ENCODE measurements around the gene UTP20. TPM values are rescaled to one million over a fixed set of nuclear protein-coding genes. Genes with fewer than 3 reads are reported as not detected.

UTP20 gene
- total RNA-seq, 1 donor from 2014 or later = 12.1 TPM

GRCh38 chr12:101267111-101267510 lies 12.8 kb upstream of the UTP20 start:
- Mint-ChIP-seq H3K27ac (ENCODE audit: unreplicated experiment) (no peak overlapping the region), H3K27me3 (ENCODE audit: unreplicated experiment) (peaks cover 2% of the 10 kb centered on the region), H3K9me3 (ENCODE audit: unreplicated experiment) (no peaks in the 10 kb centered on the region), H3K4me3 (ENCODE audit: unreplicated experiment) (no peak overlapping the region), H3K36me3 (ENCODE audit: unreplicated experiment) (no peaks in the 10 kb centered on the region), H3K4me1 (ENCODE audit: low read depth, unreplicated experiment) (peaks cover 2% of the 10 kb centered on the region)
- no peak for DNase-seq
- TF ChIP-seq CTCF (IDR thresholded peaks at IDR 0.05; ENCODE audit: partially characterized antibody, unreplicated experiment) = no peak

DNA sequence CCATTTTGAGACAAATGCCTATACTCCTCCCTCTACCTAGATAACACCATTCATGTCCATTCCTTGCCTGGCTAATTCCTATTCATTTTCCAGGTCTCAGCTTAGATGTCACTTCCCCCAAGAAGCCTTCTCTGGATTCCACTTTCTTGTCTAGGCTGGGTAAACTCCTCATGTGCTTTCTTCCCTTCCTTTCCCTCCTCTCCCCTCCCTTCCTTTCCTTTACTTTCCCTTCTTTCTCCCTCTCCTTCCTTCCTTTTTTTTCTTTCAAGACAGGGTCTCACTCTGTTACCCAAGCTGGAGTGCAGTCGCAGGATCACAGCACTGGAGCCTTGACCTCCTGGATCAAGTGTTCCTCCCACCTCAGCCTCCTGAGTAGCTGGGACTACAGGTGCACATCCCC lies 3.5 kb upstream of the UTP20 start:
- no peaks in the 10 kb centered on the region for H3K9me3 Mint-ChIP-seq (ENCODE audit: unreplicated experiment)

GRCh38 chr12:101277443-101277842 lies 2.5 kb upstream of the UTP20 start:
- Mint-ChIP-seq H3K27ac (ENCODE audit: unreplicated experiment) (no peak overlapping the region), H3K36me3 (ENCODE audit: unreplicated experiment) (no peaks in the 10 kb centered on the region), H3K4me3 (ENCODE audit: unreplicated experiment) (no peak overlapping the region), H3K4me1 (ENCODE audit: low read depth, unreplicated experiment) (no peaks in the 10 kb centered on the region), H3K9me3 (ENCODE audit: unreplicated experiment) (no peaks in the 10 kb centered on the region), H3K27me3 (ENCODE audit: unreplicated experiment) (peaks cover 6% of the 10 kb centered on the region)
- TF ChIP-seq CTCF (IDR thresholded peaks at IDR 0.05; ENCODE audit: partially characterized antibody, unreplicated experiment) = no peak
- DNase-seq = no peak

More for the DNA sequence above, 3.5 kb upstream of the UTP20 start:
- Mint-ChIP-seq H3K36me3 (ENCODE audit: unreplicated experiment) (no peaks in the 10 kb centered on the region), H3K4me1 (ENCODE audit: low read depth, unreplicated experiment) (no peaks in the 10 kb centered on the region), H3K27ac (ENCODE audit: unreplicated experiment) (no peak overlapping the region), H3K4me3 (ENCODE audit: unreplicated experiment) (no peak overlapping the region), H3K27me3 (ENCODE audit: unreplicated experiment) (peaks cover 6% of the 10 kb centered on the region)
- no peak for TF ChIP-seq CTCF (IDR thresholded peaks at IDR 0.05; ENCODE audit: partially characterized antibody, unreplicated experiment)
- DNase-seq = no peak

DNA sequence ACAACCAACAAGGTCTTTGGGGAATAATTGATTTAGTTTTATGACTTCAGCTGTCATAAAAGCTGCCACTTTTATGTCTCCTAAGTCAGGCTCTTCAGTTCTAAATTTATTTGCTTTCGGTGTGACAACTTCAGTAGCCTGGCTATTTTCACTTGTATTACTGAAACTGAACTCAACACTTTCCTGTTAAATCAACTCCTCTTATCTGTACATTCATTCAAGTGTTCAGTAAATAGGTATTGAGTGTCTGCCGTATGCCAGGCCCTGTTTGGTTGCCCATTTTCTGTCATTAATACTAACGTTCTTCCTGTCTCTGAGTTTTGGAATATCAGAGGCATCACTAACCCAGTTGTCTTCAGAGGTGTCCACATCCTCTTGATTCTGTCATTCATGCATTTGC lies 7.5 kb downstream of the UTP20 start:
- no peak for DNase-seq
- H3K27me3 Mint-ChIP-seq (ENCODE audit: unreplicated experiment) = no peaks in the 10 kb centered on the region
- H3K27ac Mint-ChIP-seq (ENCODE audit: unreplicated experiment) = no peak overlapping the region
- no peaks in the 10 kb centered on the region for H3K36me3 Mint-ChIP-seq (ENCODE audit: unreplicated experiment)
- TF ChIP-seq CTCF (IDR thresholded peaks at IDR 0.05; ENCODE audit: partially characterized antibody, unreplicated experiment) = no peak
- H3K4me3 Mint-ChIP-seq (ENCODE audit: unreplicated experiment) = no peak overlapping the region
- no peaks in the 10 kb centered on the region for H3K4me1 Mint-ChIP-seq (ENCODE audit: low read depth, unreplicated experiment)
- no peaks in the 10 kb centered on the region for H3K9me3 Mint-ChIP-seq (ENCODE audit: unreplicated experiment)

GRCh38 chr12:101297661-101298060 lies 17.8 kb downstream of the UTP20 start:
- H3K4me3 Mint-ChIP-seq (ENCODE audit: unreplicated experiment) = no peak overlapping the region
- H3K9me3 Mint-ChIP-seq (ENCODE audit: unreplicated experiment) = no peaks in the 10 kb centered on the region

More at GRCh38 chr12:101297661-101298060, 17.8 kb downstream of the UTP20 start:
- H3K27ac Mint-ChIP-seq (ENCODE audit: unreplicated experiment) = no peak overlapping the region
- TF ChIP-seq CTCF (IDR thresholded peaks at IDR 0.05; ENCODE audit: partially characterized antibody, unreplicated experiment) = no peak
- DNase-seq = no peak
- H3K36me3 Mint-ChIP-seq (ENCODE audit: unreplicated experiment) = no peaks in the 10 kb centered on the region
- H3K4me1 Mint-ChIP-seq (ENCODE audit: low read depth, unreplicated experiment) = no peaks in the 10 kb centered on the region
- no peaks in the 10 kb centered on the region for H3K27me3 Mint-ChIP-seq (ENCODE audit: unreplicated experiment)
